HFF-Myc (cell line): ENCODE results near the gene PPP1R3G.

Source experiments
- DNase-seq: peaks from one replicate; pipeline ENCODE4 v3.0.0-alpha.2; 2011; ENCODE audit warnings: low read depth; ENCODE audit errors: extremely low read depth
- H3K4me3 ChIP-seq: replicated peaks from 2 replicates; pipeline ENCODE4 v1.5.1; 2011; ENCODE audit warnings: low read depth, mild to moderate bottlenecking, control low read depth, low read length
- CTCF ChIP-seq: IDR thresholded peaks from 2 replicates; pipeline ENCODE4 v1.5.1; 2012; ENCODE audit warnings: mild to moderate bottlenecking, low read depth, low read length, control low read depth; ENCODE audit errors: missing control alignments

PPP1R3G gene

DNA sequence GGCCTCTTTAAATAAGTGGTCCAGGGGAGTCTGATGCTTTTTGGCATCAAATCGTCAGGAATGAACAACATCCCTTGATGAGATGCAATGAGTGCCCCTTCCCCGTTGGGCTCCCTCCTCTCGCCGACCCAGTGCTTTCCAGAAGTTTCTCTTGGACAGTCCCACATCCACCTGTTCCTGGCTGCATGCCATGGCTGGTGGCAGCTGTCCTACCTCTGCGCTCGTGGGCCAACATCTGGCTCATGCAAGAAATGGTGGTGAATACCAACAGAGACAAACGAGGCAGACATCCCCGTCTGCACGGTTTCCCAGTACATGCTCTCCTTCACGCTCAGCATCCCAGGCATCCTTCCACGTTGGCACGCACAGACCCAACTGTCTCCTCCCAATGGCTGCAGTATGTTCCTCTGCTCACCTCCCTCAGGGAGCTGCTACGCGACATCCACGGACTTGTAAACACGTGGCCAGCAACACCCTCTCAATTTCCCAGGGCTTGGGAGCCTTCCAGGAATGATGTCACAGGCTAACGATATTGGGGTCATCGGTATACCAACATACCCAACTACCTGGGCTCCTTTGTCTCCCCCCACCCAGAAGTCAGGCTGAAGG lies 37.5 kb downstream of the PPP1R3G start:
- TF ChIP-seq CTCF, result no peak
- no peak for DNase-seq
- no peak overlapping the region for H3K4me3 ChIP-seq

DNA sequence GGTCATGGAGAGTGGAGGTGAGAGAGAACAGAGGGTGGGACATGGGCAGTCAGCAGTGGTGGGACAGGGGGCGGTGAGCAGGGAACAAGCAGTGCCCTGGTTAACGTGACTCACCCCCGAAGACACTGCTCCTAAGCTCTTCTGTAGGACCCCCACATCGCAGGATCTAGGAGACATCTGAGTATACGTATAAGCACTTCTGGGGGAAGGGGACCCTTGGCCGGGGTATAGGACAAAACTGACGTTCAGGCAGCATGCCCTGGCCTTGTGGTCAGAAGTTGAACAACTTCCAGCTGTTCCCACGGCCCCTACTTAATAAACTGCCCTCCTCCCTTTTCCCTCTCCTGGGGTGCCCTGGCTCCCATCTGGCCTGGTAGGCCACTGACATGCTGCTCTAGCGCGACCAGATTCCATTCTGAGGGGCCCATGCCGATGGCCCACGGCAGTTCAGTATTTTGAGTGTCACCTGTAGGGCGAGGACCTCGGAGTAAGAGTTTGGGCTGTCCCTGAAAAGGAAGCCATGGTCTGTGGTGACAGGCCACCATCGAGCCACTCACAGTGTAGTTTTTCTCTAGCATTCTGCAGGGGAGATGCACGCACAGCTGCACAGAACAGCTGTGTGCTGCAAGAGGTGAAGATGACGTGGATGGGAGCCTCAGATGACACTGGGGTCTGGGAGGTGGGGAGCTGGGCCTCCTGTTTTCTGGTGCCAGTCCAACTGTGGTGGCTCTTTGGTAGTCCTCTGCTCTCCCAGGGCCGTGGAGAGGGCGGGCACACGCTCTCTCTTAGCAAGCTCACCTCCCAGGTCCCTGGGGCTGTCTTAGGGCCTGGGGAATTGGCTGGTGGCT lies 38.4 kb downstream of the PPP1R3G start:
- DNase-seq, result no peak
- no peak overlapping the region for H3K4me3 ChIP-seq
- no peak for TF ChIP-seq CTCF

DNA sequence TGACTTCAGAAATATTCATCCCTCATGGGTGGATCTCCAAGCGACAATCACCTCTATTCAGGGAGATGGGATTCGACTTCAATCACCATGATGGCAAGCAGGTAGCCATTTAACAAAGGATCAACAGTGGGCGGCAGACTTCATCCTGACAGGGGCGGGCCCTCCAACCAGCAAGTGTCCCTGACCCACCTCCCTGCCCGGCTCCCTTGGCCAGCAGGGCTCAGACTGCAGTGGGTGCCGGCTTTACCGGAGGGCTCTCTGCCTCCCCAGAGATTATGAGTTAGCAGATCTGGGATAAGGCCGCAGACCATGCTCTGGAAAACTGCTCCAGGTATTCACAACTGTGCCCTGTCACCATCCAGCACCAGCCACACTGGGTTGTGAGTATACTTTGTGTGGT lies 39.4 kb downstream of the PPP1R3G start:
- no peak overlapping the region for H3K4me3 ChIP-seq
- no peak for DNase-seq
- TF ChIP-seq CTCF, result no peak

DNA sequence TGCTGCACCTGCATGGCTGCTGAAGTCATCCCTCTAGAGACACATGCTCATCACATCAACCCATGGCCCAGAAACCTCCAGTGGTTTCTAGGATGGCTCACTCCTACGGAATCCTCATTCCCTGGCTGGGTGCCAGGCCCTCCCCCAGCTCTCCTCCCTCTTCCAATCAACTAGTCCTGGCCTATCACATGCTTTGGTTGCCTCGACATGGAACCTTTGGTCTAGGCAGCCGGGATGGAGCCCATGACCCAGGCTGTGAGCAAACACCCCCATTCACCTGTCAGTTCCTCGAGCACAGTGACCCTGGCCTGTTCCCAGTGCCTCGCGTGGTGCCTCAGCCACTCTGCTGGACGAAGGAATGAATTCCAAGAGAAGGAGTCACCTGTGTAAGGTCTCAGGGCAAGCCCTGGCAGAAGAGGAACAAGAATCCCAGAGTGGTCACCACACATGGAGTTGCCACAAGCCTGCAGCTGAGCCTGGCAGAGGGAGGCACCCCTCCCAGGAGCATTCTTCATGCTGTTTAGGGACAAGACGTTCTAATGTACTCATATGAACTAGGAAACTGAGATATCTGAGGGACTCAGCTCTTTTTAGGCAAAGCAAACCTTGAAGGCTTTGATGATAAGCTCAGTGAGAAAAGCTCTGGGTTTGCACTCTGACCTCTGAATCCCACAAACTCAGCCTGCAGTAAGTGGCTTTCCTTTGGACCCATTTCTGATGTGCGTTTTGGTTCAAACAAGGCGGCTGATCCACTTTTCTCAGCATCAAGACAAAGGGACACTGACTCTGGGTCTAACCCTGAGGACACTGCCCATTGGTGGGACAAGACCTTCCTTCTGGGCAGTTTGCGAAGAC lies 40.2 kb downstream of the PPP1R3G start:
- peak; percentile 20 for DNase-seq
- H3K4me3 ChIP-seq, result no peak overlapping the region
- TF ChIP-seq CTCF, result no peak

DNA sequence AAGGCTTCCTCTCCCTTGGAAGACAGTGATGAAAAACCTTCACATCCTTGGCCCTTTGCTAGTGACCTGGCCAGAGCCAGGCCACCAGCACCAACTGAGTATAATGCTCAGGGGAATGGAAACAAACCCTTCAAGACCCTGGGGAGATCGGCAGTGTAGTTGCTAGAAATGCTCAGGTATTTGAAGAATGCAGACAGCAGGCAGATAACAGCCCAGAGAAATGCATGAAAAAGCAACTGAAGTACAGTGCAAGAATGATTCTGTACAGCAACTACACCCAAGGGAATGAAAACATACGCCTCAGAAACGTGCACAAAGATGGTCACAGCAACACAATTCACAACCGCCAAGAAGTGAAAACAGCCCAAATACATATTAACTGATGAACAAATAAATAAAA lies 41.1 kb downstream of the PPP1R3G start:
- no peak for TF ChIP-seq CTCF
- no peak overlapping the region for H3K4me3 ChIP-seq
- DNase-seq, result no peak

GRCh38 chr6:5127106-5127687 lies 42.1 kb downstream of the PPP1R3G start:
- no peak overlapping the region for H3K4me3 ChIP-seq
- DNase-seq, result no peak
- TF ChIP-seq CTCF, result no peak
